ENCODE data around the gene ZMYND12. TPM values are rescaled to one million over a fixed set of nuclear protein-coding genes. Genes with fewer than 3 reads are reported as not detected.

Gene ZMYND12, protein sequence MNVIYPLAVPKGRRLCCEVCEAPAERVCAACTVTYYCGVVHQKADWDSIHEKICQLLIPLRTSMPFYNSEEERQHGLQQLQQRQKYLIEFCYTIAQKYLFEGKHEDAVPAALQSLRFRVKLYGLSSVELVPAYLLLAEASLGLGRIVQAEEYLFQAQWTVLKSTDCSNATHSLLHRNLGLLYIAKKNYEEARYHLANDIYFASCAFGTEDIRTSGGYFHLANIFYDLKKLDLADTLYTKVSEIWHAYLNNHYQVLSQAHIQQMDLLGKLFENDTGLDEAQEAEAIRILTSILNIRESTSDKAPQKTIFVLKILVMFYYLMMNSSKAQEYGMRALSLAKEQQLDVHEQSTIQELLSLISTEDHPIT
- total RNA-seq: 0.56 and 0.92 TPM in 2 replicates

DNA sequence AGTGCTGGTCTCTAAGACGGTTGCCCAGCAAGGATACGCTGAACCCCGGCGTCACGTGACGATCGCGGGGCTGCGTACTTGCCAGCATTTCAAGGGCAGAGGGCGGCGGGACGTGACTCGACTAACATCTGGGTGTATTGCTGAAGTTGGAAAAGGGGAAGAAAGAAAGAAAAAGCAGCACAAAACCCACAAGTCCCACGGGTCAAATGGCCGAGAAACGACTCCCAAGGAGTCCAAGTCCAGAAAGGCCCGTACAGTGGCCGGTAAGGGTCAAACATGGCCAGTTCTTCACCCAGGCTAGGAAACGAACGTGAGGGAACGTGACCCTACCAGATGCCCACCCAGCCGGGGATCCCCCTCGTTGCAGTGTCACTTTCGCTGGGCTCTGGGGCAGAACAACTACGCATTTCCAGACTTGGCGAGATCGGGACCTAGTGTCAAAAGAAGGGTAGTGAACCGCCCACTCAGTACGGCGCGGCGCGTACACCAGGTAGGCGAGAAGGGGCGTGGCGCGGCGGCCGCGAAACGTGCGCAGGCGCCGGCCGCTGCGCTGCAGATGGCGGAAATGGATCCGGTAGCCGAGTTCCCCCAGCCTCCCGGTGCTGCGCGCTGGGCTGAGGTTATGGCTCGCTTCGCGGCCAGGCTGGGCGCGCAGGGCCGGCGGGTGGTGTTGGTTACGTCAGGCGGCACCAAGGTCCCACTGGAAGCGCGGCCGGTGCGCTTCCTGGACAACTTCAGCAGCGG lies at the start of gene ZMYND12, which contains the start of gene PPCS:
ZMYND12 (minus strand) TSS at position 13 of the 744 bp plus-strand sequence. CDS start 25 bp downstream, outside the sequence.
PPCS (plus strand) TSS at position 534 of the 744 bp plus-strand sequence; CDS start at position 557, 23 bp downstream.

DNA sequence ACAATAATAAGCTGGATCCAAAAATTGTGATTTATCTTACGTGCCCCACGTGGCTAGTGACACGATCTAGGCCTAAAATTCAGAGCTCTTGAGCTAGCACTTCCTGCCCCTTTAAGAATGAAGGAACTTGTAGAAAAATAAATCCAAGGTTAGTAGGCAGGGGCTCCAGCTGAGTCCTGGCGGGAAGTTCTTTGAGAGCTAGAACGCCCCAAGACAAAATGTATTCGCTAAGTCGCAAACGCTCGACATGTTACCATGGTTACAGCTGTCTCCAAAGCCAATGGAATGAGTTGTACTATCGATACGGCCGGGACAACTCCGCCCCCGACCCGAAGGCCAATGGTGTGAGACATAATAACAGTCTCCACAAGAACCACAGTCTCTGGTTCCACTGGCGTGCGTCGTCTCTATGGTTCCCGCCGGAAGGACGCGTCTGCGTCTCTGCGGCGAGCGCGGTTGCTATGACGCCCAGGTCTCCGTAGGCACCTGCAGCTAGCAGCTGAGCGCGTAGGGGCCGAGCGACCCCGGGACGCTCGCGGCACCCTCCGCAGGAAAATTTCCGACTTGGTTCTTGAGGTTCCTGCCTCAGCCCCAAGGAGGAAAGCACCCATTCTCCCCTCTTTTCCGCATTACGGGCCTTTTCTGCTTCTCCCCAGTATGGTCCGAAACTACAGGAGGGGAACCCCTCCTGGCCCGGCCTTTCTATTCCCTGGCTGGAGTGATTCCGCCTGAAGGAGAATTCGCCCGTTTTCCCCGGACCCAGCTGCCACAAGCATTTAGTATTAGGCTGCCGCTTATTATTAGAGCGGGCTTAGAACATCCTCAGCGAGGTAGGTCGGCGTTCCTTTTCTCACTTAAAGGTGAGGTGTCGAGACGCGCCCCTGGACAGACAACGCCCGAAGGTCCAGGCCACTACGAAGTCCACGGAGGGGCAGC lies 7.3 kb upstream of the ZMYND12 start, which contains the start of gene CCDC30:
CCDC30 (plus strand) TSS at position 459 of the 936 bp plus-strand sequence. CDS start 17,266 bp downstream, outside the sequence.

DNA sequence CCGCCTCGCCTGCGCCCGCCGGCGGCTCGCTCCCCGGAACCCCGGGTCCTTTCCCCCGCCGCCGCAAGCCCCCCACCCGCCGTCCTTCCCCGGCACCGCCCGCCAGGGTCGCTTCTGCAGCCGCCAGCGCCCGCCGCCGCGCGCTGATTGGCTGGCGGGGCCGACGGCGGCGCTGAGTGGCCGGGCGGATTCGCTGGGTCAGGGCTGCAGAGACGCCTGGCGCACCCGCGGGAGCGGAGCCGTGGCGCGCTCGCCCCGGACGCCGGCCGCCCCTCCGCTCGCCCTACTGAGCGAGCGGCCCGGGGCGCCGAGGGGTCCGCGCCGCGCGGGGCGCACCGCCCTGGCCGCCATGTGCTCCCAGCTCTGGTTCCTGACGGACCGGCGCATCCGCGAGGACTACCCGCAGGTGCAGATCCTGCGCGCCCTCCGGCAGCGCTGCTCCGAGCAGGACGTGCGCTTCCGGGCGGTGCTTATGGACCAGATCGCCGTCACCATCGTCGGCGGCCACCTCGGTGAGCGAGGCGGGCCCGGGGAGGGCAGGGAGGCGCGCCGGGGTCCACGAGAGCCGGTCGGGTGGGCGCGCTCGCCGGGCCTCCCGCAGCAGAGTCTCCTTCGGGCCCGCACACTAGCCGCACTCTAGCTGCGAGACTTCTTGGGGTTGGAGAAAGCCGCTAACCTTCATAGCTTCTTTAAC lies 75.1 kb downstream of the ZMYND12 start, which contains the start of gene RIMKLA:
RIMKLA (plus strand) TSS at position 207 of the 694 bp plus-strand sequence; CDS start at position 350, 143 bp downstream.

Other genes starting within 250 kb of the ZMYND12 start
- gene FOXJ3, start 120.8 kb downstream of the ZMYND12 start, total RNA-seq: 14.0 and 16.5 TPM in 2 replicates
- not detected in 2 replicates for gene RIMKLA, start 75.2 kb downstream of the ZMYND12 start, total RNA-seq
- gene PPCS, start 521 bp upstream of the ZMYND12 start, total RNA-seq: 25.4 and 28.0 TPM in 2 replicates
- gene CCDC30, start 7.3 kb upstream of the ZMYND12 start, total RNA-seq: 1.2 and 2.8 TPM in 2 replicates
- gene PPIH, start 202.4 kb upstream of the ZMYND12 start, total RNA-seq: 25.3 and 32.5 TPM in 2 replicates
- gene YBX1, start 226.4 kb upstream of the ZMYND12 start, total RNA-seq: 1,126 and 1,142 TPM in 2 replicates